Stimulated activated CD8-positive, alpha-beta memory T cell treated with anti-CD3 and anti-CD28 coated beads, Interleukin-4, amount 100 ng/mL, for 24 hours (primary cell): ENCODE data around the gene RASGRF2.

Experiments
- DNase-seq: peaks from one replicate; pipeline ENCODE4 v3.0.0-alpha.2; 2020; ENCODE audit warnings: low read depth

RASGRF2 gene, protein sequence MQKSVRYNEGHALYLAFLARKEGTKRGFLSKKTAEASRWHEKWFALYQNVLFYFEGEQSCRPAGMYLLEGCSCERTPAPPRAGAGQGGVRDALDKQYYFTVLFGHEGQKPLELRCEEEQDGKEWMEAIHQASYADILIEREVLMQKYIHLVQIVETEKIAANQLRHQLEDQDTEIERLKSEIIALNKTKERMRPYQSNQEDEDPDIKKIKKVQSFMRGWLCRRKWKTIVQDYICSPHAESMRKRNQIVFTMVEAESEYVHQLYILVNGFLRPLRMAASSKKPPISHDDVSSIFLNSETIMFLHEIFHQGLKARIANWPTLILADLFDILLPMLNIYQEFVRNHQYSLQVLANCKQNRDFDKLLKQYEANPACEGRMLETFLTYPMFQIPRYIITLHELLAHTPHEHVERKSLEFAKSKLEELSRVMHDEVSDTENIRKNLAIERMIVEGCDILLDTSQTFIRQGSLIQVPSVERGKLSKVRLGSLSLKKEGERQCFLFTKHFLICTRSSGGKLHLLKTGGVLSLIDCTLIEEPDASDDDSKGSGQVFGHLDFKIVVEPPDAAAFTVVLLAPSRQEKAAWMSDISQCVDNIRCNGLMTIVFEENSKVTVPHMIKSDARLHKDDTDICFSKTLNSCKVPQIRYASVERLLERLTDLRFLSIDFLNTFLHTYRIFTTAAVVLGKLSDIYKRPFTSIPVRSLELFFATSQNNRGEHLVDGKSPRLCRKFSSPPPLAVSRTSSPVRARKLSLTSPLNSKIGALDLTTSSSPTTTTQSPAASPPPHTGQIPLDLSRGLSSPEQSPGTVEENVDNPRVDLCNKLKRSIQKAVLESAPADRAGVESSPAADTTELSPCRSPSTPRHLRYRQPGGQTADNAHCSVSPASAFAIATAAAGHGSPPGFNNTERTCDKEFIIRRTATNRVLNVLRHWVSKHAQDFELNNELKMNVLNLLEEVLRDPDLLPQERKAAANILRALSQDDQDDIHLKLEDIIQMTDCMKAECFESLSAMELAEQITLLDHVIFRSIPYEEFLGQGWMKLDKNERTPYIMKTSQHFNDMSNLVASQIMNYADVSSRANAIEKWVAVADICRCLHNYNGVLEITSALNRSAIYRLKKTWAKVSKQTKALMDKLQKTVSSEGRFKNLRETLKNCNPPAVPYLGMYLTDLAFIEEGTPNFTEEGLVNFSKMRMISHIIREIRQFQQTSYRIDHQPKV (N-terminal part only)

DNA sequence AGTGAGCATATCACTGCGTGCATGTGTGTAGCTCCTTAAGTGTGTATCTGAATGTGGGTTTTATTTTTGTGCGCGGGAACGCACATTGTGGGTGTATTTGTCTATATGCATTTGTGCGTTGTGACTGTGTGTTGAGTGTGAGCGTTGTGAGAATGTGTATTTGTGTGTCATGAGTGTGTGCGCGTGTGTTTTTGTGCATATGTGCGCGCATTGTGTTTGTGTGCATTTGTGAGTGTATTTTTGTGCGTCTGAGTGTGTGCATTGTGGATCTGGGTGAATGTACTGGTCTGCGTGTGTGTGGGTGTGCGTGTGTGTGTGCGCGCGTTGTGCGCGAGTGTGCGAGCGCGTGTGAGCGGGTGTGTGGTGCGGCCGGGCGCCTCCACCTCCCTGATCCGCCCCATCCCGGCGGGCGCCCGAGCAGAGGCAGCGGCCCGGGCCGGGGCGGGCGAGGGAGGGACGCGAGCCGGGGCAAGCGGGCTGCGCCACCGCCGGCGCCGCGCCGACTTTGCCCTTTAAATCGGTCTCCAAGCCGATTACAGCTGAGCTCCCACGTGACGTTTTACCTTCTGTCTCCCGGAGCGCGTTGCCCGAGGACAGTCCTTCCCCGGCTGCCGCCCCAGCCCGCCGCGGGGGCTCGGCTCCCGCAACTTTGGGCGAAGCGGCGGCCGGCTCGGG, at the start of gene RASGRF2:
RASGRF2 (plus strand) TSS at position 596 of the 675 bp plus-strand sequence. CDS start 376 bp downstream, outside the sequence.
- DNase-seq: peak; percentile 12

DNA sequence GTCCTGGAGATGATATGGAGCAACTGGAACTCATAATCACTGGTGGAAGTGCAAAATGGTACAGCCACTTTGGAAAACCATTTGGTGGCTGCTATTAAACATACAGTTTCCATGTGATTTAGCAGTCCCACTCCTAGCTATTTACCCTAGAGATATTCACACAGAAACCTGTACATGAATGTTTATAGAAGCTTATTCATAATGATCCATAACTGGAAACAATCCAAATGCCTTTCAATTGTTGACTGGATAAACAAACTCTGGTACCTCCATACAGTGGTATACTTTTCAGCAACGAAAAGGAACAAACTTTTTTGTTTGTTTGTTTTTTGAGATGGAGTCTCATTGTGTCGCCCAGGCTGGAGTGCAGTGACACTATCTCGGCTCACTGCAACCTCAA, 47.7 kb upstream of the RASGRF2 start:
- no peak for DNase-seq

DNA sequence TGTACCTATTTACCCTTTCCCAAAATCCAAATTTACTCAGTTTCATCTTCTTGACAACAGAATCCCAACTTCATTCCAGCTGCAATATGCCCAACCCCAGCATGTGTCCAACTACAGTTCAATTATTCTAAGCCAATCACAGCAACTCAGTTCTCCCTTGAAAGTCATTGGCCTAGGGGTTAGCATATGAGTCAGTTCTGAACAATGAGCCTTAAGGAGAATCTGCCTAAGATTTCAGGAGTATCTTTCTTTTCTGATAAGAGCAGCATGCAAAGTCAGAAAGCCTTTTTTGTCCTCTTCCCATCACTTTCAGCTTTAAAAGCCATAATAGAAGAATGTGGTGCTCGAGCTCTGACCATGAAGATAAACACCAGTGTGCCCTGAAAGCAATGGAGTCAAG, 44.4 kb upstream of the RASGRF2 start:
- DNase-seq: no peak

DNA sequence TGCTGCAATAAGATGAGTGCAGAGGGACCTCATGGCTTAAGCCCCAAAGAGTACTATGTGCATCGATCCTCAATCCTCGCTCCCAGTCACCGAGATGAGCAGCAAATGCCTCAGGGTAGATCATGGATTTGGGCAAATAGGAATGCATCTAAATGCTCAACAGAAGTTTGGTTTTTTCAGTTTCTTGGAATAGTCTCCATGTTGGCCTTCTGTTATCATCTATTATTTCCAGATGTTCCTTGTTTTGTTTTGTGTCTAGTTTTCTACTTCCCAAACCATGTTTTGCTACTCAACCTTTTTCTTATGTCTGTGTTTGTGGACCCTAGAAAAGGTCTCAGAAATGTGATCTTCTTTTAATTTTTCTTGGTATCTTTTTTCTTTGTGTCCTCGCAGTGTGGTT, 43.5 kb upstream of the RASGRF2 start:
- DNase-seq: no peak

DNA sequence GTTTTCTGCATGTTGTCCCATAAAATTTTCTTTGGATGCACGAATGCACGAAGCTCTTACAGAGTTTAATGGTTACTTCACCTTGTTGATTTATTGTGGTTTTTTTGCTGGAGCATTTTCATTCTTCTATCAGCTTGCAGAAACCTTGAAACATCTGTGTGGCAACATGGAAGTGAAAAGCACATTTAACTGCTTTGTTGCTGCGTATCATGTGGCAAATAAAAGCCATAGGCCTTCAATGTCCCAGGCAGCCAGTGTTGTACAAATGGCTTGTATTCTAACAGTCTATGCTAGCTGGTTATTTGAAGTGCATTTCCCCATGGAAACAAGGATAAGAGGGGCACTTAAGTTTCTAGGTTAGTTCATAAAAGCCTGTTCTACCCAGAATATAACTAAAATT, 42.5 kb upstream of the RASGRF2 start:
- DNase-seq: no peak

DNA sequence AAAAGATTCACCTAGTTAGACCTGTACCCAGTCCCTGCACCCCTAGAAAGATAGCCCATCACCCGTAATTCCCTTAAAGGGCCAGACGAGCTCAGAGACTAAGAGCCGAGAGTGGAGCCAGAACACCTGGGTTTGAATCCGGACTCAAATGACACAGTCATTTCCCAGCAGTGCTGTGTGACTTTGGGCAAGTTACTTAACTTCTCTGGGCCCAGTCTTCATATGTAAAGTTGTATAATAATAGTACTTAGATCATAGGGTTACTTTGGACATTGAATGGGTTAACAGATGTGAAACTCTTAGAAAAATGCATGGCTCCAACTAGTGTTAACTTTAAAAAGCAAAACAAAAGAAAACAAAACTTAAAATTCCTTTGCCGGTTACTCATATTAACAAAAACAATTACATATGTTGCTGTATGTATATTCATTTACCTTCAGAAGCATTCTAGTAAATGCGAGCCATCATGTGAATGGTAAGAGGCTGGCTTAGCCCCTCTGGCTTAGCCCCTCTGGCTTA, 40.4 kb upstream of the RASGRF2 start:
- DNase-seq: no peak

DNA sequence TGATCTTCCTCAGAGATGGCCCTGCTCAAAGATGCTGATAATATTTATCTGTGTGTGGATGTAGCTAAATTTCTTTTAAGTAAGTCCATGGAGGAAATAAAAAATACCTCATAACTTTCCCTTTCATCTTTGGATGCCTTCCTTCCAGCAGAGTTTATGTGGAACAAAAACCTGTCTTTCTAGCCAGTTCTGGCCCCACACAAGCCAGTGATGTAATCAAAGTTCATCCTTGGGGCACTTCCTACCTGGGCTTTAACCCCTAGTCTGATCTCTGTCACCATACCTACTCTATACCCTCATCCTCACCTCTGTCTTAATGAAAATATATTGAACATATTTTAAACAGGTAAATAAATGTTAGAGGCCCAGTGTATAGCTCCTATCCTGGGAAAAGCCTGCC, 39.8 kb upstream of the RASGRF2 start:
- DNase-seq: no peak

DNA sequence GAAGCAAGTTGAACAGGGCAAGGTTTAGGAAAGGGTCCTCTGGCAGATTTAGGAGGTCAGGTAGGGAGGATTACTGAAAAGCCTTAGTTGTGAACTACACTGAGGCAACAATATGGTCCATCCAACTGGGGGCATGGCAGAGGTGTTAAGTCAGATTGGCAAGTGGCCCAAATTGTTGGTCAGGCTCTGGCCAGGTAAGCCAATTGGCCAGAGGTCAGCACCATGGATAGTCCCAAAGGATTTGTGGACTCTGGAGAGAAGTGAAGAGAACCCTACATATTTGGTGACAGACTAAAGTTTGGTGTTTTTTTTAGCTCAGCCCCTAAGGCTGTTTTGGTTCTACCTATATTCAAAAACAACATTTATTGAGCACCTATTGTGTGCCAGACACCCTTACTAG, 39.1 kb upstream of the RASGRF2 start:
- DNase-seq: no peak

DNA sequence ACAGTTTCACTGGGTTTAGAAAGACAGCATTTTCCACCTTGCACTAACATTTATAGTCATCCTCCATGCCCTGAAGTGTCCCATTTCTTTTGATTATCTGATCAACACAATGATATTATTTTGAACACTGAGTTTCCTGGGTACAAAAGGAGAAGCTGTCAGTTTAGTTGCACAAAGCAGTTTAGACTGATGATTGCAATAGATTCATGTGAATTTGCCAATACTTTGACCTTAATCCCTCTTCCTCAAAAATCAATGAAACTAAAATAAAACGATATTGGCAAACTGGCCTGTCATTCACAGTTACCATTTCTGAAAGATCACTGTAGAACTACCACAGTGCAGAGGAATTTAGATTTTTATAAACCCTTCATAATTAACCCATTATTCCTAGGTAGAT, 34.2 kb upstream of the RASGRF2 start:
- no peak for DNase-seq

DNA sequence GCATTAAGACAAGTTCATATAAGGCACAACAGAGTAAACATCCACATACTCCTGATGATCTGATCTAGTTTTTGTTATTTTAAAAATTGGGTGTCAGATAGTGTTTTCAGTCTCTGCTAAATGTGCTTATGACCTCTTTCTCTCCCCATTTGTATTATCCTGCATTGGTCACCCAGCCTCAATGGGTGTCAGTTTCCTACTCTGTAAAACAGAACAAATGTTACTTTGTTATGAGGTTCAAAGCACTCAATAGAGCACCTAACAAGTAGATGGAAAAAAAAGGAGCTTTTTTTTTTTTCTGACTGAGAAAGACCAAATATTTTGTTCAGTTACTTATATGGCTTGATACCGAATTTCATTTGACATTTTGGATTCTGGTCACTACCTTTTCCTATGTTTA, 33.6 kb upstream of the RASGRF2 start:
- no peak for DNase-seq

DNA sequence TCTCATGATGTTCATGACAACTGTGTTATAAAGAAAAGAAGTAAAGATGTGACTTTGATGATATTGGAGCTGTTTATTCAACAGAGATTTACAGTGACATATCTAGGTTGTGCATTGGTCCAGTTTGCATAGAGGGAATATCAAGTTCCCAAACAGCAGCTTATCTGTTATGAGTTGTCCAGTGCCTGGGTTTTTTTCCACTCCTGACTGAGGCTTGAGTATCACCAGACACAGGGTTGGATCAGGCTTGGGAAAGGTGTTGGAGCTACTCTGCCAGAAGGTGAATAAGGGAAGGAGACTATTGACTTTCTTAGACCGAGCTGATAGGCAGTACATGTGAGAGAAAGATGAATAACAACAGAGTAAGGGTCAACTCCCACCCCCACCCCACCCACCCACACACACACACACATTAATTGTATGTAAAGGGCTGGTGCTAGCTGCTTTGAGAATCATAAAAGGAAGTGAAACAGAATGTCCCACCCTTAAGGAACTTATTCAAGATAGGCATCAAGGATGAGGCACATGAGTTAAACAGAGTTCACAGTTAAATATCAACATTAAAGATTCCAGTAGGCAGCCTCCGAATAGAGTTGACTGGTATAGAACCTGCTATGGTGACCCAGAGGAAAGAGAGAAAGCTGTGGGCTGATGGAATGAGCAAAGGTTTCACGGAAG, 33.0 kb upstream of the RASGRF2 start:
- DNase-seq: no peak

DNA sequence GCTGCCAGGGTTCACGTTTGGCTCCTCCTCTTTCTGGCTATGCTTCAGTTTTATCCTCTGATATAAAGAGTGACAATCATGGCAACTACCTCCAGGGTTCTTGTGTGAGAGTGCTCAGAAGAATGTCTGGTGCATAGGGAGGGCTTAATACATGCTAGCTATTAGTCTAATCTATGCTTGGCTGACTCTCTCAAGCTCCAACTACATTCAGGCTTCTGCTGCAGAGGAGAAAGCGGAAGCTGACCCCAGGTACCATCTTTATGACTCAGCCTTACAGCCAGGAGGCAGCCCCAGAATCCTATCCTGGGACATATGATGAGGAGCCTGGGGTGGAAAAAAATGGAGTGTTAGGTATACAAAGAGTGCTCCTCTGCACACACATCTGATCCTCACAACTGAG, 32.1 kb upstream of the RASGRF2 start:
- DNase-seq: no peak

DNA sequence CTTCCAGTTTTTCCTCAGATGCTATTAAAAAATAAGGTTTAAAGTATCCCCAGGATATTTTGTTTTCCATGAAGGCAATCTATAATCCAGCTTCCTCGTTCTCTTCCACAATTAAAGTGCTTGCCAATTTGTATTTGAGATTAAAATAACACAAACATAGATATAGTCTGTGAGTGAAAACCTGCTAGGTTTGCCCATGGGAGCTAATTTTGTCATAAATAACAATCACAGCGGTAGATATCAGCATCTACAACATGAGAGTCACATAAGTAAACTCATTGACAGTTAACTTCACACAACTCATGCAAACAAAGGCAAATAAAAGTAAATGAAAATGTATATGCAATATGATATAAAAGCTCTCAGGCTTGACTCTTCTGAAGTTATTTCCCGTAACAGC, 29.2 kb upstream of the RASGRF2 start:
- no peak for DNase-seq

DNA sequence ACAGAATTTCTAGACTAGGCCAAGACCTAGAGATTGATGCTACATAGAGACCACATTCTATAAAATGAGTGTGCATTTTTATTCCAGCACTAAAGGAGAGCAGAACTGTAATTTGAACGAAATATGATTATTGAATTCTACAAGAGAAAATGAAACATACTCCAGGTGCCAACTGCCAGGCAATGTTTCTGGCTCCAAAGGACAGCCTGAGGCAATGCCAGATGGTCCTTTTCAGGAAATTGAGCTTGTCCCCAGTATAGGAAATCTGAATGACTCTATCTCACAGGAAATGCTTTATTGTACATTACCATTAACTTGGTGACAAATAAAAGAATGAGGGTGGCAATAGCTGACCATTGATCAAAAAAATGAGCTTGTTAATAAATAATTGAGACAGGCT, 28.8 kb upstream of the RASGRF2 start:
- DNase-seq: no peak

DNA sequence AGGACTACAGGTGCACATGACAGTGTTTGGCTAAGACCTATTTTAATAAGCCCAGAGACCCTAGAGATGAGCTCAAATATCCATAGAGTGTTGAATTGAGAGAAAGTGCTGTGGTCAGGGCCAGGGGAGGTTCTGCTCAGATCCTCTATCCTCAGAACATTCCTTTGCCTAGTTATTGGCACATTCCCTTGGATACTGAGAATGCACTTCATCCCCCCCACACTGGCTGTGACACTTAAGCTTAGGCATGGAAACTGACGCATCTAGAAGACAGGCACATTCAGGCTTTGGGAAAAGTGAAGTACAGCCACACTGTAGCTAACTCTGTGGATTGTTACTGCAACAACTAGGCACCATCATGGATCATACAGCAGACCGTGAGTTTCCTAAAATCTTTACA, 27.1 kb upstream of the RASGRF2 start:
- DNase-seq: no peak

DNA sequence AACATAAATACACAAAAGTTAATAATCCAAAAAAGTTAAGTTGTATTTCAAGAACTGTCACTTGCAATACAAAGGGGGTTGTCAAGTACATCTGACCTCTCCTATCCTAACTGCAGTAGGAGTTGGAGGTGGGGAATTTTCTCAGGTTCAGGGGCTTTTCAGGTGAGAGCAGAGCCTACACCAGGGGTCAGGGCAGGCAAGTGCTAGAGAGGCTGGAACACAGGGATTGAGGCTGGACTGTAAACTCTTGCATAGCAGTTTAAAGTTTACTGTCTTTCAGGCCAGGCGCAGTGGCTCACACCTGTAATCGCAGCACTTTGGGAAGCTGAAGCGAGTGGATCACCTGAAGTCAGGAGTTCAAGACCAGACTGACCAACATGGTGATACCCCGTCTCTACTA, 25.4 kb upstream of the RASGRF2 start:
- no peak for DNase-seq

DNA sequence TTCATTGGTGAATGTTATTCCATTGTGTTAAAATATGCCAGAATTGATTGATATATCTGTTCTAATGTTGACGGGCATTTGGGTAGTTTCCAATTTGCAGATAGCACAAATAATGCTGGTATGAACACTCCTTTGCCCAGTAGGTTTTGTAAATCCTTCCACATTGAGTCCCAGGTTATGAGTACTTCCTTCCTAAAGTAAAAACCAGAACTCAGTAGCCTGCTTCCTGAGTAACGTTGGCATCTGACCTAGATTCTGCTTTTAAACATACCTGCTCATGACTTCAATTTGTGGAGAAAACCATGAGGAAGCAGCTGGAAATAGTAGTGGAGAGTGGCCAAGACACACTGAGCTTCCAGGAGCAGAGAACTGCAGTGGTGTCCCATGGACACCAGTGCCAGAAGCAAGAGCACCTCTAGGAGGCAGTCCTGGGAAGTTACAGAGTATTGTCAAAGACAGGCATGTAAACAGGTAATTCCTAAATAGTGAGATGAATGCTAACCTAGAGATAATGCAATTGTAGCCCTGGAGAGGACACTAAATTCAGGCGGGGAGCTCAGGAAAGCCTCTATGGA, 24.3 kb upstream of the RASGRF2 start:
- DNase-seq: no peak

DNA sequence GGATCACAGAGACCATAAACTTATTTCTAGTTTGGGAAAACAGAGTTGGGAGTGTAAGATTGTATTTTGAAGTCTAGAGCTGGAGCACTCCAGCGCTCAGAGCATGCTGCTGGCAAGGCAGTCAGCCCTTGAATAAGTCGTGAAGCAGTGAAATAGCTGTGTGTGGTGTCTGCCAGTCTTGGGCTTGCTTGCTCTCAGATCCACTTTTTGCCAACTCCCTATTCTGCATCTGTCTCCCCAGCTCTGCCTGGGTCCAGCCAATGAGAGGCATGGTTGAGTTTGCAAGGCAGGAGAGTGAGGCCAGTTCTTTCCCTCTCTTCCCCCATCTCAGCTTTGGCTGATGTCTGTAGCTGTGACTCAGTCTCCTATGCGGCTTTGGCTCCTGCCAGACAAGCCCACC, 23.3 kb upstream of the RASGRF2 start:
- DNase-seq: no peak

DNA sequence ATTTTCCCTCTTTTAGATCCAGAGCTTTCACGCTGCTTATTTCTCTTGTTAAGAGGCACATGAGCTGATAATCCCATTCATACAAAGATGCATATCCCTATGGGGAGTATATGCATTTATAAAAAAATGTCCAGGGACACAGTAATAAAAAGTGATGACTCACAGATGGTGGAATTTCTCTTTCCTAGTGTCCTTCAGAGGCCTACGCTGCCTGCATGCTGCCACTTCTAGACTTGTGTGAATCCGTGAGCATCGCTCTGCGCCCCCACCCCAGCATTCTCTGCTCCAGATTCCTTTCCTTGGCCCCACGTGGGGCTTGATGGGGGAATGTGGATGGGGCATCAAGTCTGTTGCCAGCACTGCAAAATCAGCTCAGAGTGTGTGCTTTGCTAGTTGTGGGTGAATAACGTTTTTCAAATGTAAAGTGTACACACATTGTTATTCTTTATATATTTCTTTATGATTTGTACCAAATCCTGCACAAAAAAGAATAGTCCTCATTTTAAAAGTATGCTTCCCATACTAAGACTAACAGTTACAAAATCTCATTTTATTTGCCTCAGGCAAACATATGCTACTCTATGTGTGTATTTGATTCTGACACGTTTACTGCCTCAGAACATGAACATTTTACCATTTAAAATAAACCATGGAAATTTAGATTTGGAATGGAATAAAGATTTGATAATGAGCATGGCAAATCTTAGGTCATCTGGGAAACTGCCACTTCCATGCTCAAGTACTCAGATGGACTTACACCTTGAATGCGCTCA, 22.4 kb upstream of the RASGRF2 start:
- DNase-seq: no peak

DNA sequence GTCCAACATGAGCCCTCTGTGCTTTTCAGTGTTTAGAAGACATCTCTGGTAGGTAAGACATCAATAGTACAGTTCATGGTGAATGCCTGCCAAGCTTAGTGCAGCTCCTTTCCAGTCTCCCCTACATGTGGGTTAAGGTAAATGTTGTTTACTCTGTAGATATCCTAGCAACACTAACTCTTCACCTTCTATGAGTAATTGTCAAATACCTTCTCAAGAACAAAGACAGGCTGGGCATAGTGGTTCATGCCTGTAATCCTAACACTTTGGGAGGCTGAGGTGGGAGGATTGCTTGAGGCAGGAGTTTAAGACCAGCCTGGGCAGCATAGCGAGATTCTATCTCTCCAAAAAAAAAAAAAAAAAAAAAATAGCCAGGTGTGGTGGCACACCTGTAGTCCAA, 18.7 kb upstream of the RASGRF2 start:
- no peak for DNase-seq
